ENCODE data around the gene MAP7.
"Not testable (repeated sequence)": the region's sequence is repeated elsewhere in the genome, so short reads cannot be mapped to it uniquely, and the experiment has no call there.

Gene MAP7

GRCh38 chr6:136487759-136488425, 62.3 kb downstream of the MAP7 start:
- no peak for TF ChIP-seq CTCF (IDR thresholded peaks at IDR 0.05; ENCODE audit: low read depth, low read length)
- no peak overlapping the region for H3K4me3 ChIP-seq (ENCODE audit: low read depth, low read length)

GRCh38 chr6:136486357-136486756, 63.9 kb downstream of the MAP7 start:
- no peak overlapping the region for H3K4me3 ChIP-seq (ENCODE audit: low read depth, low read length)
- no peak for TF ChIP-seq CTCF (IDR thresholded peaks at IDR 0.05; ENCODE audit: low read depth, low read length)

- H3K4me3 ChIP-seq (ENCODE audit: low read depth, low read length): no peak overlapping the region
- TF ChIP-seq CTCF (IDR thresholded peaks at IDR 0.05; ENCODE audit: low read depth, low read length): no peak
These were observed 66.3 kb downstream of the MAP7 start for GRCh38 chr6:136483906-136484305.

GRCh38 chr6:136483005-136483404, 67.2 kb downstream of the MAP7 start:
- H3K4me3 ChIP-seq (ENCODE audit: low read depth, low read length): not testable (repeated sequence)

GRCh38 chr6:136477548-136477947, 72.7 kb downstream of the MAP7 start:
- TF ChIP-seq CTCF (IDR thresholded peaks at IDR 0.05; ENCODE audit: low read depth, low read length): no peak
- H3K4me3 ChIP-seq (ENCODE audit: low read depth, low read length): no peak overlapping the region

- no peak overlapping the region for H3K4me3 ChIP-seq (ENCODE audit: low read depth, low read length)
- TF ChIP-seq CTCF (IDR thresholded peaks at IDR 0.05; ENCODE audit: low read depth, low read length): no peak
These were observed 74.5 kb downstream of the MAP7 start for GRCh38 chr6:136475686-136476085.

GRCh38 chr6:136474241-136474640, 76.0 kb downstream of the MAP7 start:
- no peak for TF ChIP-seq CTCF (IDR thresholded peaks at IDR 0.05; ENCODE audit: low read depth, low read length)
- H3K4me3 ChIP-seq (ENCODE audit: low read depth, low read length): no peak overlapping the region

- no peak overlapping the region for H3K4me3 ChIP-seq (ENCODE audit: low read depth, low read length)
These were observed 78.3 kb downstream of the MAP7 start for GRCh38 chr6:136471922-136472321.

More at GRCh38 chr6:136471922-136472321, 78.3 kb downstream of the MAP7 start:
- no peak for TF ChIP-seq CTCF (IDR thresholded peaks at IDR 0.05; ENCODE audit: low read depth, low read length)
